Gastroesophageal sphincter (tissue), 4 donors: ENCODE data around the gene IDH3A. TPM values are rescaled to one million over a fixed set of nuclear protein-coding genes. Genes with fewer than 3 reads are reported as not detected.

Experiments used
- ATAC-seq: fragments of 150-250 bp; one replicate; pipeline ENCODE4 v1.9.1; 2016; ENCODE audit warnings: mild to moderate bottlenecking, moderate library complexity
- H3K27ac ChIP-seq, 4 donors: fragments of 200-600 bp; sonication (generic) in 3 of 4; 1 replicate in 3 of 4; 2 replicates in 1 of 4; pipeline ENCODE4 v1.5.1; 2016 to 2019
- H3K27me3 ChIP-seq: fragments of 200-600 bp; sonication (generic); one replicate; pipeline ENCODE4 v1.5.1; 2019
- H3K36me3 ChIP-seq, 2 donors: fragments of 200-600 bp; sonication (generic); one replicate each; pipeline ENCODE4 v1.5.1; 2019; ENCODE audit warnings: control low read depth in 1 of 2
- H3K4me1 ChIP-seq, 3 donors: fragments of 200-600 bp; sonication (generic); 1 replicate in 2 of 3; 2 replicates in 1 of 3; pipeline ENCODE4 v1.5.1; 2016 to 2019; ENCODE audit warnings: control low read depth in 2 of 3
- H3K4me3 ChIP-seq, 2 donors: fragments of 200-600 bp; sonication (generic); one replicate each; pipeline ENCODE4 v1.5.1; 2019; ENCODE audit warnings: mild to moderate bottlenecking in 1 of 2, moderate library complexity in 1 of 2
- H3K9me3 ChIP-seq, 3 donors: fragments of 200-600 bp; sonication (generic); one replicate each; pipeline ENCODE4 v1.5.1; 2017 to 2019; ENCODE audit warnings: control low read depth in 2 of 3
- CTCF ChIP-seq, 4 experiments: fragments of 200-600 bp in 2 of 4; fragments of 450-650 bp in 2 of 4; sonication (generic) in 1 of 4; IDR thresholded peaks; one replicate each; pipeline ENCODE4 v1.5.1; 2017 to 2019; ENCODE audit warnings: antibody characterized with exemption in 4 of 4, mild to moderate bottlenecking in 2 of 4, moderate library complexity in 2 of 4
- EP300 ChIP-seq: sonication (generic); formaldehyde crosslinking; IDR thresholded peaks from one replicate; pipeline ENCODE4 v1.6.1; 2017; ENCODE audit warnings: antibody characterized with exemption, mild to moderate bottlenecking
- POLR2A ChIP-seq, 2 donors: fragments of 450-650 bp; IDR thresholded peaks; one replicate each; pipeline ENCODE4 v1.6.1; 2017; ENCODE audit warnings: antibody characterized with exemption in 2 of 2, mild to moderate bottlenecking in 2 of 2, moderate library complexity in 1 of 2
- POLR2AphosphoS5 ChIP-seq: sonication (generic); formaldehyde crosslinking; IDR thresholded peaks from one replicate; pipeline ENCODE4 v1.6.1; 2017; ENCODE audit warnings: antibody characterized with exemption
- WGBS, 2 donors: methylation state at CpG; one replicate each; pipeline ENCODE4 v1.1.5; 2018; ENCODE audit warnings: low coverage in 1 of 2; 5-methylcytosine and 5-hydroxymethylcytosine counted together
- total RNA-seq, 4 donors: library from RNA; depleted of rRNA; stranded (reverse); fragments of >200 nt; gene quantifications; one replicate each; pipeline ENCODE4 v1.1.0, GENCODE V29; 2016

IDH3A gene
- total RNA-seq, 4 donors from 2014 or later = 81.1 to 129 (median 97.0) TPM

- no peaks in the 10 kb centered on the region for H3K9me3 ChIP-seq
- no peak overlapping the region for H3K4me3 ChIP-seq
- H3K27ac ChIP-seq = peak overlapping the region in 3 of 4 donors; percentile 20 to 71 (median 69)
- no peaks in the 10 kb centered on the region for H3K27me3 ChIP-seq
- TF ChIP-seq CTCF (IDR thresholded peaks at IDR 0.05) (no peak), POLR2AphosphoS5 (peak; percentile 64)
- no peaks in the 10 kb centered on the region for H3K36me3 ChIP-seq
- H3K4me1 ChIP-seq = peaks cover 0 to 70% (median 17%) of the 10 kb centered on the region in 3 donors
- 61 to 69% methylated on average over 6 to 7 of the region's 7 CpGs for WGBS, 2 donors
- peak; percentile 76 for ATAC-seq
Observed at GRCh38 chr15:78216276-78217104, 67.3 kb downstream of the IDH3A start.

GRCh38 chr15:78220713-78221112 is 71.6 kb downstream of the IDH3A start:
- Histone ChIP-seq H3K36me3 (no peaks in the 10 kb centered on the region), H3K4me3 (no peak overlapping the region), H3K27ac (peak overlapping the region in 3 of 4 donors; percentile 41 to 63 (median 52)), H3K4me1 (peaks cover 0 to 50% (median 12%) of the 10 kb centered on the region in 3 donors), H3K9me3 (peaks cover 0 to 3% (median 0%) of the 10 kb centered on the region in 3 donors), H3K27me3 (no peaks in the 10 kb centered on the region)
- no peak for ATAC-seq
- WGBS, 2 donors = 60% methylated on average over 1 of the region's 1 CpG; no CpG with 5 or more reads in 1 of the 2 donors
- TF ChIP-seq EP300 (no peak), POLR2A (IDR thresholded peaks at IDR 0.05) (no peak), CTCF (IDR thresholded peaks at IDR 0.05) (no peak), POLR2AphosphoS5 (no peak)

Other genes starting within 250 kb of the IDH3A start
- 10 to 100 TPM; 36.9 to 51.7 (median 46.5) TPM for gene TBC1D2B, start 71.7 kb upstream of the IDH3A start, total RNA-seq
- not detected for gene SH2D7, start 56.8 kb upstream of the IDH3A start, total RNA-seq
- 10 to 100 TPM in 2 of 4 donors, 1 to 10 TPM in 2; 3.0 to 17.4 (median 8.8) TPM for gene CIB2, start 17.9 kb upstream of the IDH3A start, total RNA-seq
- gene ACSBG1, start 85.2 kb downstream of the IDH3A start, total RNA-seq = 1 to 10 TPM in 3 of 4 donors, under 1 TPM in 1; 0.67 to 6.4 (median 1.9) TPM
- gene DNAJA4, start 115.2 kb downstream of the IDH3A start, total RNA-seq = 10 to 100 TPM in 3 of 4 donors, 1 to 10 TPM in 1; 9.9 to 33.9 (median 24.5) TPM
- gene SKIC8, start 150.2 kb downstream of the IDH3A start, total RNA-seq = 10 to 100 TPM; 31.1 to 59.0 (median 44.4) TPM
- gene CRABP1, start 191.0 kb downstream of the IDH3A start, total RNA-seq = 1 to 10 TPM in 2 of 4 donors, under 1 TPM in 1, not detected in 1; 0.50 to 5.3 (median 3.6) TPM